Measurements from ENCODE around the gene RSRP1. TPM values are rescaled to one million over a fixed set of nuclear protein-coding genes. Genes with fewer than 3 reads are reported as not detected.

RSRP1 gene
- total and polyA plus RNA-seq, 2 of the 4 experiments (the other 2 are of a cell fraction) = 71.0 TPM

GRCh38 chr1:25212725-25213124 is 34.5 kb downstream of the RSRP1 start:
- Histone ChIP-seq H3K79me1 (ENCODE audit: low read depth in 1 of 2, low read length in 2 of 2) (no peaks in the 10 kb centered on the region), H3K27me3 (ENCODE audit: control insufficient read depth, insufficient read depth, low read length) (peaks cover 27% of the 10 kb centered on the region), H3K4me1 (ENCODE audit: control insufficient read depth, insufficient read depth, low read length) (no peaks in the 10 kb centered on the region), H3K36me3 (ENCODE audit: control insufficient read depth, insufficient read depth, low read length) (no peaks in the 10 kb centered on the region), H2BK120ac (ENCODE audit: low read depth, low read length) (no peak overlapping the region), H3K4me3 (ENCODE audit: insufficient read depth, low read depth, low read length) (no peak overlapping the region), H3K4me2 (ENCODE audit: low read depth, low read length) (no peak overlapping the region), H3K9me3 (ENCODE audit: control insufficient read depth, insufficient read depth, low read length) (no peaks in the 10 kb centered on the region), H4K5ac (ENCODE audit: low read depth, low read length) (no peak overlapping the region), H3K4ac (ENCODE audit: low read depth, low read length) (no peak overlapping the region), H3K14ac (replicated peaks; ENCODE audit: low read depth, low read length) (no peak overlapping the region), H3K27ac (ENCODE audit: insufficient read depth, low read length) (no peak overlapping the region), H2BK15ac (ENCODE audit: low read depth, low read length) (no peak overlapping the region), H4K91ac (ENCODE audit: insufficient read depth, low read depth, low read length) (no peak overlapping the region), H2BK5ac (ENCODE audit: low read depth, low read length, poor library complexity, severe bottlenecking) (no peak overlapping the region), H3K9ac (ENCODE audit: low read depth, low read length) (no peak overlapping the region), H2BK20ac (ENCODE audit: low read depth, low read length) (no peak overlapping the region), H4K8ac (ENCODE audit: low read depth in 2 of 2, low read length in 2 of 2) (no peak overlapping the region), H4K20me1 (ENCODE audit: insufficient read depth, low read length) (no peaks in the 10 kb centered on the region), H2AFZ (replicated peaks; ENCODE audit: low read length, poor library complexity) (no peak overlapping the region), H3K9me1 (ENCODE audit: insufficient read depth, low read length) (no peaks in the 10 kb centered on the region), H3K23ac (ENCODE audit: low read depth, low read length) (no peak overlapping the region), H3K56ac (ENCODE audit: extremely low read depth, insufficient read depth, low read length) (no peak overlapping the region), H2AK5ac (ENCODE audit: low read depth, low read length) (no peak overlapping the region), H2AK9ac (replicated peaks; ENCODE audit: low read depth, low read length, poor library complexity) (no peak overlapping the region), H3K18ac (ENCODE audit: low read depth, low read length) (no peak overlapping the region)
- TF ChIP-seq MXI1 (IDR thresholded peaks at IDR 0.05; ENCODE audit: borderline replicate concordance, low read depth, low read length) (no peak), MAZ (IDR thresholded peaks at IDR 0.05; ENCODE audit: borderline replicate concordance, low read depth, low read length) (no peak), RAD21 (IDR thresholded peaks at IDR 0.05; ENCODE audit: low read length) (no peak), ELK1 (IDR thresholded peaks at IDR 0.05; ENCODE audit: borderline replicate concordance, low read depth, low read length) (no peak), RFX5 (IDR thresholded peaks at IDR 0.05; ENCODE audit: low read depth, low read length) (no peak), MAFK (IDR thresholded peaks at IDR 0.05; ENCODE audit: low read depth, low read length) (no peak), BHLHE40 (IDR thresholded peaks at IDR 0.05; ENCODE audit: low read depth, low read length) (no peak), CTCF (conservative IDR thresholded peaks at IDR 0.05; ENCODE audit: low read depth, low read length) (no peak)
- BruUV-seq (replicated peaks) = no TSS peak
- POLR2A ChIA-PET (ENCODE audit: unreplicated experiment) = no interaction called here
- WGBS, 2 experiments (ENCODE audit: extremely low coverage in 2 of 2, insufficient read length in 1 of 2) = no CpG with 5 or more reads among the region's 5 CpGs
- DNase-seq (no peak), ATAC-seq (ENCODE audit: low read depth) (no peak)
- dilution Hi-C loops (cut with HindIII; ENCODE audit: low sequenced_read_pairs, unreplicated experiment) (loop anchor here (25.0 kb wide), 1 partner anchor 550 kb away; no protein-coding TSS in a partner anchor), intact Hi-C loops (cut with micrococcal nuclease) (no loop called here), in situ Hi-C loops (cut with MboI; ENCODE audit: low sequenced_read_pairs) (no loop called here)
- CTCF ChIA-PET = no interaction called here
